Esophagus squamous epithelium (tissue), 5 donors: ENCODE data around the gene ZNF282. TPM values are rescaled to one million over a fixed set of nuclear protein-coding genes. Genes with fewer than 3 reads are reported as not detected.
A peak's percentile ranks its signal among the peaks of the same experiment; 100 is the strongest.

Experiments used
- DNase-seq: peaks from one replicate; lab custom pipeline; 2025; lab: John Stamatoyannopoulos, UW
- H3K27ac ChIP-seq, 4 donors: fragments of 200-600 bp; sonication (generic); one replicate each; pipeline ENCODE4 v1.5.1; 2016 to 2019; ENCODE audit warnings: mild to moderate bottlenecking in 1 of 4
- H3K27me3 ChIP-seq, 4 donors: fragments of 200-600 bp; sonication (generic); 1 replicate in 3 of 4; 2 replicates in 1 of 4; pipeline versions ENCODE4 v1.5.1 to v1.6.0; 2017 to 2021; ENCODE audit warnings: antibody characterized with exemption in 1 of 4
- H3K36me3 ChIP-seq, 3 donors: fragments of 200-600 bp; sonication (generic); one replicate each; pipeline ENCODE4 v1.5.1; 2016 to 2019
- H3K4me1 ChIP-seq, 3 donors: fragments of 200-600 bp; sonication (generic); one replicate each; pipeline ENCODE4 v1.5.1; 2017 to 2019
- H3K4me3 ChIP-seq, 4 donors: fragments of 200-600 bp; sonication (generic); 1 replicate in 3 of 4; 2 replicates in 1 of 4; pipeline ENCODE4 v1.5.1; 2016 to 2019; ENCODE audit warnings: mild to moderate bottlenecking in 2 of 4, moderate library complexity in 1 of 4
- H3K9me3 ChIP-seq, 3 donors: fragments of 200-600 bp; sonication (generic); one replicate each; pipeline ENCODE4 v1.5.1; 2016 to 2019
- POLR2A ChIP-seq, 4 donors: fragments of 450-650 bp; IDR thresholded peaks; one replicate each; pipeline ENCODE4 v1.6.1; 2017; ENCODE audit warnings: antibody characterized with exemption in 4 of 4, mild to moderate bottlenecking in 4 of 4, moderate library complexity in 3 of 4
- WGBS, 2 donors: methylation state at CpG; one replicate each; pipeline ENCODE4 v1.1.5; 2018; 5-methylcytosine and 5-hydroxymethylcytosine counted together
- intact Hi-C: fragments of 100-400 bp; cut with DNase I; formaldehyde crosslinking; loops from one replicate; pipeline ENCODE4 v1.15.0; 2022
- total RNA-seq, 4 donors: library from RNA; depleted of rRNA; stranded (reverse); fragments of >200 nt; gene quantifications; one replicate each; pipeline ENCODE4 v1.1.0, GENCODE V29; 2016
- TF ChIP-seq, protein P1 (sequence below), 6 experiments: fragments of 450-650 bp in 4 of 6; fragments of 200-600 bp in 2 of 6; sonication (generic) in 2 of 6; IDR thresholded peaks; one replicate each; pipeline ENCODE4 v1.5.1; 2016 to 2019; ENCODE audit warnings: antibody characterized with exemption in 6 of 6, mild to moderate bottlenecking in 4 of 6, moderate library complexity in 4 of 6
- donor health status: DM: yes; HTN: yes; CAD: no.

ZNF282 gene
- total RNA-seq, 4 donors from 2014 or later = 13.9 to 21.7 (median 16.9) TPM

DNA sequence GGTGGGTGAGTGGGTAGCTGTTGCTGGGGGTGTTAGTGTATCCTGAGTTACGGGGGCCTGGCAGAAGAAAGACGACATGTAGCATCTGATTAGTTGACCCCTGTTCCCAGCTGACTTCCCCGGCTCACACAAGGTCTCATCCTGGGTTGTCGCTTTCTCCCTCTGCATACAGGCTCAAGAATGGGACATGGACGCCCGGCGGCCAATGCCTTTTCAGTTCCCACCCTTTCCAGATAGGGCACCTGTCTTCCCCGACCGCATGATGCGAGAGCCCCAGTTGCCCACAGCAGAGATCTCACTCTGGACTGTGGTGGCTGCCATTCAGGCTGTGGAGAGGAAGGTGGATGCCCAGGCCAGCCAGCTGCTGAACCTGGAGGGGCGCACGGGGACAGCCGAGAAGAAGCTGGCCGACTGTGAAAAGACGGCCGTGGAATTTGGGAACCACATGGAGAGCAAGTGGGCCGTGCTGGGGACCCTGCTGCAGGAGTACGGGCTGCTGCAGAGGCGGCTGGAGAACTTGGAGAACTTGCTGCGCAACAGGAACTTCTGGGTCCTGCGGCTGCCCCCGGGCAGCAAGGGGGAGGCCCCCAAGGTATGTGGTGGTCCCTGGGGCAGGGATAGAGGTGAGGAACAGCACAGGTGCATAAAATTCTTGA is 2.9 kb downstream of the ZNF282 start:
- TF ChIP-seq, protein P1, sequence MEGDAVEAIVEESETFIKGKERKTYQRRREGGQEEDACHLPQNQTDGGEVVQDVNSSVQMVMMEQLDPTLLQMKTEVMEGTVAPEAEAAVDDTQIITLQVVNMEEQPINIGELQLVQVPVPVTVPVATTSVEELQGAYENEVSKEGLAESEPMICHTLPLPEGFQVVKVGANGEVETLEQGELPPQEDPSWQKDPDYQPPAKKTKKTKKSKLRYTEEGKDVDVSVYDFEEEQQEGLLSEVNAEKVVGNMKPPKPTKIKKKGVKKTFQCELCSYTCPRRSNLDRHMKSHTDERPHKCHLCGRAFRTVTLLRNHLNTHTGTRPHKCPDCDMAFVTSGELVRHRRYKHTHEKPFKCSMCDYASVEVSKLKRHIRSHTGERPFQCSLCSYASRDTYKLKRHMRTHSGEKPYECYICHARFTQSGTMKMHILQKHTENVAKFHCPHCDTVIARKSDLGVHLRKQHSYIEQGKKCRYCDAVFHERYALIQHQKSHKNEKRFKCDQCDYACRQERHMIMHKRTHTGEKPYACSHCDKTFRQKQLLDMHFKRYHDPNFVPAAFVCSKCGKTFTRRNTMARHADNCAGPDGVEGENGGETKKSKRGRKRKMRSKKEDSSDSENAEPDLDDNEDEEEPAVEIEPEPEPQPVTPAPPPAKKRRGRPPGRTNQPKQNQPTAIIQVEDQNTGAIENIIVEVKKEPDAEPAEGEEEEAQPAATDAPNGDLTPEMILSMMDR (IDR thresholded peaks at IDR 0.05) = no peak
- TF ChIP-seq POLR2A (IDR thresholded peaks at IDR 0.05) = no peak
- peaks cover 25 to 53% (median 32%) of the 10 kb centered on the region in 3 donors for H3K36me3 ChIP-seq

DNA sequence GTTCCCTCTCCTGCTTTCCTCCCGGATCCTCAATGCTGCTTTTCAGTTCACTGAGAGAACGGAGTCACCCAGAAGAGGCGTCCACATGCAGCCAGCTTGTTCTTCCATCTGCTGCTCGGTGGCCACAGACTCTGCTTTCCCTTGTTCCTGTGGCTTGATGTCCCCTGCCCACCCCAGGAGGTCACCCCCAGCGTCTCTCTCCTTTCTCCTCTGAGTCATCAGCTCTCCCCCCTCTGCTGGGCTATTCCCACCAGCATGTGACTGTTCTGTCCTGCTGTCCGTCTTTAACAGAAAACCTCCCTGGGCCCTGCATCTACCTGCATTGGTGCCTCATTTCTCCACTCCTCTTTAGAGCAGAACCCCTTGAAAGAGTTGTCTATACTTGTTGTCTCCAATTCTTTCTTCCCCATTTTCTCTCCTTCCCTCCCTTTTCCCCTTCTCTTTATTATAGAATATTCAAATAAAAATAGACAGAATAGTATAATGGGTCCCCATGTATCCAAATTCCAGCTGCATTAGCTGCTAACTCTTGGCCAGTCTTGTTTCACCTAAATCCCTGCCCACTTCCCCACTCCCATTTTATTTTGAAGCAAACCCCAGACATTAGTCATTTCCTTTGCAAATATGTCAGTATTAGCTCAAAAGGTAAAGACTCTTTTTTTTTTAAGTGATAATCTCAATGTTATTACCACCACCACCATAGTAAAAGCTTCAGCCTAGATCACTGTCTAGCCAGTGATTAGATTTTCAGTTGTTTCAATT is 4.1 kb downstream of the ZNF282 start:
- Histone ChIP-seq H3K9me3 (no peaks in the 10 kb centered on the region), H3K27ac (no peak overlapping the region), H3K27me3 (no peaks in the 10 kb centered on the region), H3K4me1 (peaks cover 16 to 36% (median 20%) of the 10 kb centered on the region in 3 donors), H3K4me3 (no peak overlapping the region), H3K36me3 (peaks cover 25 to 64% (median 32%) of the 10 kb centered on the region in 3 donors)
- 90 to 93% methylated on average over 6 of the region's 6 CpGs for whole genome bisulfite sequencing, 2 donors
- DNase-seq = no peak
- intact Hi-C loops = no loop called here
- no peak for TF ChIP-seq POLR2A (IDR thresholded peaks at IDR 0.05)
- TF ChIP-seq, protein P1 (IDR thresholded peaks at IDR 0.05) = no peak

More for the DNA sequence above, 2.9 kb downstream of the ZNF282 start:
- no peak overlapping the region for H3K4me3 ChIP-seq
- H3K27me3 ChIP-seq = no peaks in the 10 kb centered on the region
- 86 to 90% methylated on average over 19 of the region's 22 CpGs for WGBS, 2 donors
- no peaks in the 10 kb centered on the region for H3K9me3 ChIP-seq
- intact Hi-C loops = no loop called here
- DNase-seq = no peak
- H3K4me1 ChIP-seq = peaks cover 16 to 37% (median 20%) of the 10 kb centered on the region in 3 donors
- H3K27ac ChIP-seq = peak overlapping the region in 1 of 4 donors; percentile 0

DNA sequence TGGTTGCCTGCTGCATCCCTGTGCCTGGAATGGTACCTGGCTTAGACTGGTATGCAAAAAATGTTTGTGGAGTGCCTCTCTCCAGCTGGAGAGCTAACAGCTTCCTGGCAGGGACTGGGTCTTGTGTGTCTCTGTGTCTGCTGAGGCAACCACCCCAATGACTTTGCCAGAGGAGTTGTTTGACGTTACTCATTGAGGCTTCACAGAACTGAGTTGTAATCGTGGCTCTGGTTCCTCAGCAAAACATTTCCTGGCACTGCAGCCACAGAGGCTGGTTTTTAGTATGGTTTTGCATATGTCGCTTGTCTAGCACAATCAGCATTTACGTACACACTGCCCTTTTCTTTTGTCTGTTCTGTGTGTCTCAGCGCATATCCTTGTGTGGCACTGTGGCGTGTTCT is 7.5 kb downstream of the ZNF282 start:
- Histone ChIP-seq H3K27me3 (no peaks in the 10 kb centered on the region), H3K27ac (no peak overlapping the region), H3K9me3 (no peaks in the 10 kb centered on the region), H3K4me3 (no peak overlapping the region), H3K4me1 (peaks cover 0 to 22% (median 0%) of the 10 kb centered on the region in 3 donors), H3K36me3 (peaks cover 32 to 98% (median 48%) of the 10 kb centered on the region in 3 donors)
- no peak for DNase-seq
- intact Hi-C loops = no loop called here
- 81% methylated on average over 6 of the region's 6 CpGs for WGBS, 2 donors
- no peak for TF ChIP-seq POLR2A (IDR thresholded peaks at IDR 0.05)

DNA sequence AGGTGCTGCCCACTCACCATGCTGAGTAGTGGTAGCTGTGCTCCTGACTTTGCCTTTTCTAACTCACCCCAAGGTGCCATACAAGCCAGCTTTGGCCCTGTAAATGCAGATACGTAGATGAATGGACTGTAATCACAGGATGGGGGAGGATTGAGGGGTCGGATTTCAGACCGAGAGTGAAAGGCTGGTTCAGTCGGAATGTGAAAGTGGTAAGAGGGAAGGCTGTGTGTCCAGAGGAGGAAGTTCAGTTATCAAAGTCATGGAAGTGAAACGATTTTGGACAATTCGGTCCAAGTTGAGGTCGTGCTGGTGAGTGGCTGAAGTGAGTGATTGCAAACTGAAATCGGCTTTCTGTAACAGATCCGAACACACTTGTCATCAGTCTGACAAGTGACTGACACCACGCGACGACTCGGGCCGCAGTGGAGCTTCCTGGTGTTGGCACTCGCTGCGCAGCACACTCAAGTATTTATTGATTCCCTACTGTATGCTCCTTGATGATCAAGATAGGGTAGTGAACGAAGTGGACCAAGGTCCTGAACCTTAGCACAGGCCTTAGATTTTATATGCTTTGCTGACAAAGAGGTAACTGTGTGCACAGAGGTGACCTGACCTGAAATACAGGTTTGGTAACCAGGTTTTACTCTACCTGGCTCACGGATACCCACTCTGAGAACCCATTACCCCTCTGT is 10.5 kb downstream of the ZNF282 start:
- Histone ChIP-seq H3K4me1 (peaks cover 0 to 18% (median 0%) of the 10 kb centered on the region in 3 donors), H3K4me3 (no peak overlapping the region), H3K36me3 (peaks cover 21 to 100% (median 39%) of the 10 kb centered on the region in 3 donors), H3K27me3 (no peaks in the 10 kb centered on the region), H3K27ac (no peak overlapping the region), H3K9me3 (no peaks in the 10 kb centered on the region)
- no peak for DNase-seq
- TF ChIP-seq, protein P1 (IDR thresholded peaks at IDR 0.05) = no peak
- no peak for TF ChIP-seq POLR2A (IDR thresholded peaks at IDR 0.05)
- intact Hi-C loops = no loop called here
- WGBS, 2 donors = 74 to 85% methylated on average over 17 to 18 of the region's 18 CpGs

DNA sequence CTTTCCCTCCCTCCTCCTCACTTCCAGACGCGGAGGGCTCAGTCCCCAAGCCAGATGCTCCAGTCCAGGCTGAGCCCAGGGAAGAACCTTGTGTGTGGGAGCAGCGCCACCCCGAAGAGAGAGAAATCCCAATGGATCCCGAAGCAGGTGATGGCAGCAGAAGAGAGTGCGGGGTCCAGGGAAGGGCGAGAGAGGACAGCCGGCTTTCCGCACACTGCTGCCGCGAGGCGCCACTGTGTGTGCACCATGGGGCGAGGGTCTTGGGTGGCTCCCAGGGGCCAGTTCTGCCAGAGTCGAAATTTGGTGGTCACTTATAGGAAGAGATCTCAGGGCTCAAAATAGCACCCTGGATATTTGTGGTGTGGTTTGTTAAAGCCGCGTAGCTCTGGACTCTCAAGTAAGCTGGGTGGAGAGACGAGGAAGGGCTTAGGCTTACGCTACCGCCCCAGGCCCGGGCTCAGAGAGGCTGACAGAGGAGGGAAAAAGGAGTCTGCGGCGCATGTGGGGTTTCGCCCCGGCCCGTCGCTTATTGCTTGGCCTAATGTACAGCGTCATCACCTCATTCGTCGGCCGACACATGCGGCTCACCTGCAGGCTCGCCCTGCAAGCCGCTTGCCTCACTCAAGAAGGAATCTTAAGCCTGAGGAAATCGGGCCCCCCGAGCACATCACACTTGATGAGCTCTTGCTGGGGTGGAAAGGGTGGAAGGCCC is 12.1 kb downstream of the ZNF282 start:
- Histone ChIP-seq H3K9me3 (no peaks in the 10 kb centered on the region), H3K27ac (no peak overlapping the region), H3K4me3 (no peak overlapping the region), H3K27me3 (no peaks in the 10 kb centered on the region), H3K4me1 (peaks cover 0 to 18% (median 0%) of the 10 kb centered on the region in 3 donors), H3K36me3 (peaks cover 16 to 100% (median 33%) of the 10 kb centered on the region in 3 donors)
- TF ChIP-seq POLR2A (IDR thresholded peaks at IDR 0.05) = no peak
- TF ChIP-seq, protein P1 (IDR thresholded peaks at IDR 0.05) = no peak
- DNase-seq = no peak
- intact Hi-C loops = no loop called here
- 84 to 87% methylated on average over 26 to 33 of the region's 35 CpGs for WGBS, 2 donors
